Measurements from ENCODE around the gene PRKG1.

The PRKG1 gene

GRCh38 chr10:52105301-52105700 is 1031.0 kb downstream of the PRKG1 start:
- no peak for TF ChIP-seq CTCF (IDR thresholded peaks at IDR 0.05)
- no peak for TF ChIP-seq ZFX (IDR thresholded peaks at IDR 0.05; ENCODE audit: borderline replicate concordance)
- no peak overlapping the region for H3K27ac ChIP-seq

- no peak overlapping the region for H3K27ac ChIP-seq
- no peak for TF ChIP-seq ZFX (IDR thresholded peaks at IDR 0.05; ENCODE audit: borderline replicate concordance)
- TF ChIP-seq CTCF (IDR thresholded peaks at IDR 0.05) = no peak
Observed at GRCh38 chr10:52106011-52106410, 1031.7 kb downstream of the PRKG1 start.

- TF ChIP-seq ZFX (IDR thresholded peaks at IDR 0.05; ENCODE audit: borderline replicate concordance) = no peak
- no peak overlapping the region for H3K27ac ChIP-seq
Observed at GRCh38 chr10:52106899-52107298, 1032.6 kb downstream of the PRKG1 start.

- no peak for TF ChIP-seq ZFX (IDR thresholded peaks at IDR 0.05; ENCODE audit: borderline replicate concordance)
- TF ChIP-seq CTCF (IDR thresholded peaks at IDR 0.05) = no peak
Observed at GRCh38 chr10:52108236-52108635, 1033.9 kb downstream of the PRKG1 start.

GRCh38 chr10:52110576-52110975 is 1036.3 kb downstream of the PRKG1 start:
- no peak for TF ChIP-seq ZFX (IDR thresholded peaks at IDR 0.05; ENCODE audit: borderline replicate concordance)
- TF ChIP-seq CTCF (IDR thresholded peaks at IDR 0.05) = no peak
- H3K27ac ChIP-seq = no peak overlapping the region

More at GRCh38 chr10:52108236-52108635, 1033.9 kb downstream of the PRKG1 start:
- H3K27ac ChIP-seq = no peak overlapping the region

GRCh38 chr10:52111101-52111891 is 1037.0 kb downstream of the PRKG1 start:
- no peak overlapping the region for H3K27ac ChIP-seq
- TF ChIP-seq CTCF (IDR thresholded peaks at IDR 0.05) (no peak), ZFX (IDR thresholded peaks at IDR 0.05; ENCODE audit: borderline replicate concordance) (no peak)

GRCh38 chr10:52115823-52116222 is 1041.5 kb downstream of the PRKG1 start:
- no peak overlapping the region for H3K27ac ChIP-seq
- TF ChIP-seq ZFX (IDR thresholded peaks at IDR 0.05; ENCODE audit: borderline replicate concordance) = no peak
- TF ChIP-seq CTCF (IDR thresholded peaks at IDR 0.05) = no peak
